Caco-2 (cell line): ENCODE results near the gene CTIF. TPM values are rescaled to one million over a fixed set of nuclear protein-coding genes. Genes with fewer than 3 reads are reported as not detected.

Source experiments
- BruUV-seq: library from RNA; stranded (reverse); fragments of 400-500 nt; replicated peaks from 2 replicates; lab custom pipeline; 2021; lab: Mats Ljungman, UMichigan
- CTCF ChIA-PET: fragments of 300-600 bp; sonication (Branson Sonifier 250); formaldehyde crosslinking; loops from one replicate; lab custom pipeline; 2022; ENCODE audit warnings: antibody characterized with exemption; lab: Charles Lee
- POLR2A ChIA-PET: fragments of 300-600 bp; sonication (Branson Sonifier 250); formaldehyde crosslinking; loops from one replicate; lab custom pipeline; 2022; ENCODE audit warnings: antibody characterized with exemption; lab: Charles Lee
- DNase-seq, 2 experiments: peaks; one replicate each; pipeline versions ENCODE4 v3.0.0 to v3.0.0-alpha.2; 2020 to 2022
- H3K27me3 ChIP-seq: replicated peaks from 2 replicates; pipeline ENCODE4 v1.6.0; 2011; ENCODE audit warnings: low read length; ENCODE audit not compliant: control insufficient read depth, insufficient read depth
- H3K36me3 ChIP-seq: 2 replicates; pipeline ENCODE4 v1.5.1; 2011; ENCODE audit warnings: low read length; ENCODE audit not compliant: control insufficient read depth, insufficient read depth
- H3K4me1 ChIP-seq: fragments of 250-450 bp; sonication (Bioruptor Pico); 2 replicates; pipeline ENCODE4 v1.5.1; 2020; ENCODE audit warnings: mild to moderate bottlenecking
- H3K4me3 ChIP-seq: 2 replicates; pipeline ENCODE4 v1.5.1; 2011; ENCODE audit warnings: low read depth, mild to moderate bottlenecking, control low read depth, low read length
- H3K9me3 ChIP-seq: fragments of 250-450 bp; sonication (Bioruptor Pico); 2 replicates; pipeline ENCODE4 v1.5.1; 2020; ENCODE audit warnings: mild to moderate bottlenecking, moderate library complexity
- H3K27ac Mint-ChIP-seq: one replicate; pipeline ENCODE4 v1.8.0; 2022; ENCODE audit warnings: mixed read lengths; ENCODE audit not compliant: unreplicated experiment
- H3K27me3 Mint-ChIP-seq: one replicate; pipeline ENCODE4 v1.8.0; 2022; ENCODE audit warnings: mixed read lengths; ENCODE audit not compliant: insufficient read depth, unreplicated experiment
- H3K36me3 Mint-ChIP-seq: one replicate; pipeline ENCODE4 v1.8.0; 2022; ENCODE audit warnings: mild to moderate bottlenecking, mixed read lengths; ENCODE audit not compliant: insufficient read depth, unreplicated experiment
- H3K4me1 Mint-ChIP-seq: one replicate; pipeline ENCODE4 v1.8.0; 2022; ENCODE audit warnings: low read depth, mixed read lengths; ENCODE audit not compliant: unreplicated experiment
- H3K4me3 Mint-ChIP-seq: one replicate; pipeline ENCODE4 v1.8.0; 2022; ENCODE audit warnings: mild to moderate bottlenecking, moderate library complexity, mixed read lengths; ENCODE audit not compliant: unreplicated experiment
- H3K9me3 Mint-ChIP-seq: one replicate; pipeline ENCODE4 v1.8.0; 2022; ENCODE audit warnings: mixed read lengths; ENCODE audit not compliant: unreplicated experiment
- intact Hi-C: fragments of 100-400 bp; cut with micrococcal nuclease; formaldehyde crosslinking; loops from one replicate; pipeline ENCODE4 v1.10.0; 2022; ENCODE audit not compliant: unreplicated experiment
- total RNA-seq: library from RNA; stranded (reverse); gene quantifications from 2 replicates; pipeline ENCODE4 v1.2.3, GENCODE V29; 2022
- TF ChIP-seq, protein P1 (sequence below), 2 experiments: fragments of 200-600 bp in 1 of 2; IDR thresholded peaks; 1 replicate in 1 of 2; 2 replicates in 1 of 2; pipeline versions ENCODE4 v1.5.1 to v1.8.0; 2011 to 2022; ENCODE audit warnings: antibody characterized with exemption in 1 of 2, control low read depth in 1 of 2, inconsistent platforms in 1 of 2, low read depth in 1 of 2, low read length in 1 of 2, mild to moderate bottlenecking in 1 of 2, moderate library complexity in 1 of 2; ENCODE audit not compliant: insufficient read depth in 1 of 2, severe bottlenecking in 1 of 2, unreplicated experiment in 1 of 2

Gene CTIF
- total RNA-seq, 1 experiment from 2014 or later = 19.9 TPM

DNA sequence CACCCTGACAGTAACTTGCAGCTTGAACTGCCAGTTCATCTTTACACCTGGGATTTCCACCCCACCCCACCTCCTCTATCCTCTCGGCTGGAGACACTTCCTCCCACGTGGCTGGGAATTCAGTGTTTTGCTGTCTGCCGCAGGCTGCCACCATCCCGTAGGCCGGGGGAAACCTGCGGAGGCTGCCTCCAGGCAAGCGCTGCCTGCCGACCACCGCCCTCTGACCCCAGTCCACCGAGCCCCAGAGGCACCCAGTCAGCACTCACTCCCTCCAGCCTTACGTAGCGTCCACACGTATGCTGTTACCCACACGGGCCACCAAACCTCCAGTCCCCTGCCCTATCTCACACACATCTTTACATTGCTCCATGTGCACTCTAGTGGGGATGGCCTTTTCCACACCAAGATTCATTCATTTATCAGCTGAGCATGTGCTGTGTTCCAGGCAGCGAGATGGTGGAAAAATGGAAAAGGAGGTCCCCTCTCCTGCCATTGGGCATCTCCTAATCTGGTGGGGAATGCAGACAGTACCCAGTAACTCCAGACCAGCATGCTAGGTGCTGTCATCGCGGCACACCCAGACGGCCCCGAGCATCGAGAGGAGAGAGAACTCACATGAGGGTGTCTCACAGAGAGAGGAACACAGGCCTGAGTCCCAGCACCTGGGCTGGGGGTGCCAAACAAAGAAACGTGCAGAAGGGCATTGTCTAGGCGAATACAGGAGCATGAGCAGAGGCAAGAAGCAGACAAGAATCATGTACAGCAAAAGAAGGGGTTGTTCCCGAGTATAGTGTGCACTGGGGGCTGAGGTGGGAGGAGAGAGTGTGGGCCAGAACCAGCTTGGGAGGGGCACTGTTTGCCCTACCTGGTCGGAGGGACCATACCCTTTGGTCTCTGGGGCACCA, 245.0 kb downstream of the CTIF start:
- Mint-ChIP-seq H3K4me3 (no peak overlapping the region), H3K27me3 (no peaks in the 10 kb centered on the region), H3K4me1 (no peaks in the 10 kb centered on the region), H3K36me3 (peaks cover 10% of the 10 kb centered on the region), H3K27ac (no peak overlapping the region), H3K9me3 (no peaks in the 10 kb centered on the region)
- DNase-seq = no peak
- Histone ChIP-seq H3K36me3 (no peaks in the 10 kb centered on the region), H3K4me1 (peaks cover 20% of the 10 kb centered on the region), H3K27me3 (no peaks in the 10 kb centered on the region), H3K4me3 (no peak overlapping the region), H3K9me3 (no peaks in the 10 kb centered on the region)
- intact Hi-C loops = loop anchor here (10.0 kb wide), 1 partner anchor 161 kb away; no protein-coding TSS in a partner anchor
- BruUV-seq = no TSS peak
- TF ChIP-seq, protein P1, sequence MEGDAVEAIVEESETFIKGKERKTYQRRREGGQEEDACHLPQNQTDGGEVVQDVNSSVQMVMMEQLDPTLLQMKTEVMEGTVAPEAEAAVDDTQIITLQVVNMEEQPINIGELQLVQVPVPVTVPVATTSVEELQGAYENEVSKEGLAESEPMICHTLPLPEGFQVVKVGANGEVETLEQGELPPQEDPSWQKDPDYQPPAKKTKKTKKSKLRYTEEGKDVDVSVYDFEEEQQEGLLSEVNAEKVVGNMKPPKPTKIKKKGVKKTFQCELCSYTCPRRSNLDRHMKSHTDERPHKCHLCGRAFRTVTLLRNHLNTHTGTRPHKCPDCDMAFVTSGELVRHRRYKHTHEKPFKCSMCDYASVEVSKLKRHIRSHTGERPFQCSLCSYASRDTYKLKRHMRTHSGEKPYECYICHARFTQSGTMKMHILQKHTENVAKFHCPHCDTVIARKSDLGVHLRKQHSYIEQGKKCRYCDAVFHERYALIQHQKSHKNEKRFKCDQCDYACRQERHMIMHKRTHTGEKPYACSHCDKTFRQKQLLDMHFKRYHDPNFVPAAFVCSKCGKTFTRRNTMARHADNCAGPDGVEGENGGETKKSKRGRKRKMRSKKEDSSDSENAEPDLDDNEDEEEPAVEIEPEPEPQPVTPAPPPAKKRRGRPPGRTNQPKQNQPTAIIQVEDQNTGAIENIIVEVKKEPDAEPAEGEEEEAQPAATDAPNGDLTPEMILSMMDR (IDR thresholded peaks at IDR 0.05; ENCODE audit: insufficient read depth in 1 of 2, low read depth in 1 of 2, low read length in 1 of 2, severe bottlenecking in 1 of 2, unreplicated experiment in 1 of 2) = no peak
- ChIA-PET CTCF (no interaction called here), POLR2A (no interaction called here)

DNA sequence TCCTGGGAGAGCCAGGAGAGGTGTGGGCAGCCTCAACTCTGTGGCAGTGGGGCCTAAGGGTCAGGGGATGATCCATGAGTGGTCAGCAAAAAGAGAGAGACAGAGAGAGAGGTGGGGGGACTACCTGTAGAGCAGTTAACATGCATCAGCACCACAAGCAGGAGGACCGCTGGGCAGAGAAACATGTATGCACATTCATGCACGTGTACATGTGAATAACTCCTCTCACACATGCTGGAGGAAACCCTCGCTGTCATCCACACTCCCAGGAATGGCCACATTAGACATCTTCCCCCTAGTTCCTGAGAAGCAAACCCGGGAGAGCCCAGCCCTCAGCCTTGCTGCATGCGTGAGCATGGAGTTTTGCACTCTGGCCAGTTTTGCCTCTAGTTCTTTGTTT, 245.8 kb downstream of the CTIF start:
- no peaks in the 10 kb centered on the region for H3K9me3 Mint-ChIP-seq
- no TSS peak for BruUV-seq
- no peaks in the 10 kb centered on the region for H3K27me3 ChIP-seq

GRCh38 chr18:48785091-48785614, 246.3 kb downstream of the CTIF start:
- no peaks in the 10 kb centered on the region for H3K36me3 ChIP-seq
- Mint-ChIP-seq H3K36me3 (peaks cover 14% of the 10 kb centered on the region), H3K27ac (no peak overlapping the region), H3K4me1 (no peaks in the 10 kb centered on the region), H3K27me3 (no peaks in the 10 kb centered on the region), H3K9me3 (no peaks in the 10 kb centered on the region), H3K4me3 (no peak overlapping the region)
- no peaks in the 10 kb centered on the region for H3K9me3 ChIP-seq
- POLR2A ChIA-PET = no interaction called here
- CTCF ChIA-PET = no interaction called here
- peaks cover 19% of the 10 kb centered on the region for H3K4me1 ChIP-seq
- TF ChIP-seq, protein P1 (IDR thresholded peaks at IDR 0.05; ENCODE audit: insufficient read depth in 1 of 2, low read depth in 1 of 2, low read length in 1 of 2, severe bottlenecking in 1 of 2, unreplicated experiment in 1 of 2) = no peak
- no TSS peak for BruUV-seq
- DNase-seq = no peak
- H3K4me3 ChIP-seq = no peak overlapping the region
- H3K27me3 ChIP-seq = no peaks in the 10 kb centered on the region
- intact Hi-C loops = loop anchor here (10.0 kb wide), 1 partner anchor 160 kb away; no protein-coding TSS in a partner anchor

More for the DNA sequence above, 245.8 kb downstream of the CTIF start:
- Histone ChIP-seq H3K4me3 (no peak overlapping the region), H3K36me3 (no peaks in the 10 kb centered on the region), H3K4me1 (peaks cover 20% of the 10 kb centered on the region), H3K9me3 (no peaks in the 10 kb centered on the region)
- Mint-ChIP-seq H3K4me1 (no peaks in the 10 kb centered on the region), H3K27ac (no peak overlapping the region), H3K36me3 (peaks cover 10% of the 10 kb centered on the region), H3K4me3 (no peak overlapping the region), H3K27me3 (no peaks in the 10 kb centered on the region)
- no peak for DNase-seq
- ChIA-PET CTCF (no interaction called here), POLR2A (no interaction called here)
- intact Hi-C loops = loop anchor here (10.0 kb wide), 1 partner anchor 160 kb away; no protein-coding TSS in a partner anchor
- TF ChIP-seq, protein P1 (IDR thresholded peaks at IDR 0.05; ENCODE audit: insufficient read depth in 1 of 2, low read depth in 1 of 2, low read length in 1 of 2, severe bottlenecking in 1 of 2, unreplicated experiment in 1 of 2) = no peak
